ENCODE measurements around the gene NFIB.
A peak's percentile ranks its signal among the peaks of the same experiment; 100 is the strongest.

Gene NFIB

GRCh38 chr9:14222149-14222835, 91.6 kb downstream of the NFIB start:
- DNase-seq: no peak
- intact Hi-C loops (cut with DNase I): no loop called here

- no peak for DNase-seq
- intact Hi-C loops (cut with DNase I): no loop called here
Measured at GRCh38 chr9:14221558-14221957, 92.4 kb downstream of the NFIB start.

- intact Hi-C loops (cut with DNase I): no loop called here
Measured at GRCh38 chr9:14221119-14221518, 92.8 kb downstream of the NFIB start.

GRCh38 chr9:14220256-14220655, 93.7 kb downstream of the NFIB start:
- DNase-seq: no peak
- intact Hi-C loops (cut with DNase I): no loop called here

More at GRCh38 chr9:14221119-14221518, 92.8 kb downstream of the NFIB start:
- no peak for DNase-seq

- no peak for DNase-seq
- intact Hi-C loops (cut with DNase I): no loop called here
Measured at GRCh38 chr9:14219850-14220249, 94.1 kb downstream of the NFIB start.

GRCh38 chr9:14218253-14218652, 95.7 kb downstream of the NFIB start:
- no peak for DNase-seq
- intact Hi-C loops (cut with DNase I): no loop called here

GRCh38 chr9:14216612-14217194, 97.2 kb downstream of the NFIB start:
- intact Hi-C loops (cut with DNase I): no loop called here
- no peak for DNase-seq

GRCh38 chr9:14215614-14216013, 98.3 kb downstream of the NFIB start:
- intact Hi-C loops (cut with DNase I): no loop called here
- no peak for DNase-seq

GRCh38 chr9:14214693-14215092, 99.2 kb downstream of the NFIB start:
- intact Hi-C loops (cut with DNase I): no loop called here
- no peak for DNase-seq

- DNase-seq: no peak
Measured at GRCh38 chr9:14214065-14214684, 99.8 kb downstream of the NFIB start.

GRCh38 chr9:14213504-14213903, 100.4 kb downstream of the NFIB start:
- intact Hi-C loops (cut with DNase I): no loop called here
- DNase-seq: no peak

More at GRCh38 chr9:14214065-14214684, 99.8 kb downstream of the NFIB start:
- intact Hi-C loops (cut with DNase I): no loop called here

GRCh38 chr9:14212697-14213420, 101.1 kb downstream of the NFIB start:
- intact Hi-C loops (cut with DNase I): no loop called here
- no peak for DNase-seq

GRCh38 chr9:14212077-14212476, 101.9 kb downstream of the NFIB start:
- DNase-seq: no peak
- intact Hi-C loops (cut with DNase I): no loop called here

- intact Hi-C loops (cut with DNase I): no loop called here
Measured at GRCh38 chr9:14211564-14211963, 102.4 kb downstream of the NFIB start.

GRCh38 chr9:14210428-14210827, 103.5 kb downstream of the NFIB start:
- intact Hi-C loops (cut with DNase I): no loop called here
- no peak for DNase-seq

More at GRCh38 chr9:14211564-14211963, 102.4 kb downstream of the NFIB start:
- DNase-seq: no peak

GRCh38 chr9:14209399-14210345, 104.3 kb downstream of the NFIB start:
- DNase-seq: no peak
- intact Hi-C loops (cut with DNase I): no loop called here

GRCh38 chr9:14207352-14207995, 106.5 kb downstream of the NFIB start:
- intact Hi-C loops (cut with DNase I): no loop called here
- no peak for DNase-seq

GRCh38 chr9:14205463-14205862, 108.5 kb downstream of the NFIB start:
- no peak for DNase-seq
- intact Hi-C loops (cut with DNase I): no loop called here

GRCh38 chr9:14203356-14204056, 110.4 kb downstream of the NFIB start:
- DNase-seq: peak; percentile 45 to 93 (median 60)
- intact Hi-C loops (cut with DNase I): no loop called here

Measured in posterior cingulate gyrus (tissue), 11 donors.